GM18867 (cell line): Measurements from ENCODE around the gene C1QB.

Source experiments
- ATAC-seq: cut with Tn5 transposase; IDR thresholded peaks from one replicate; pipeline ENCODE4 v1.9.1; 2021; ENCODE audit warnings: mild to moderate bottlenecking, moderate library complexity; ENCODE audit not compliant: unreplicated experiment

Gene C1QB

GRCh38 chr1:22652881-22653316 lies at the start of gene C1QB:
TSS of gene C1QB (plus strand) at chr1:22653236. CDS start at chr1:22659463, 6,227 bp downstream.
- ATAC-seq: no peak

- no peak for ATAC-seq
Observed at GRCh38 chr1:22606161-22606560, 46.9 kb upstream of the C1QB start.

- no peak for ATAC-seq
Observed at GRCh38 chr1:22607154-22607553, 45.9 kb upstream of the C1QB start.

GRCh38 chr1:22608361-22608760 lies 44.7 kb upstream of the C1QB start:
- ATAC-seq: no peak

- ATAC-seq: no peak
Observed at GRCh38 chr1:22609291-22609690, 43.7 kb upstream of the C1QB start.

- no peak for ATAC-seq
Observed at GRCh38 chr1:22611530-22611947, 41.5 kb upstream of the C1QB start.

GRCh38 chr1:22612671-22613571 lies 40.1 kb upstream of the C1QB start:
- ATAC-seq: no peak

GRCh38 chr1:22613572-22613918 lies 39.5 kb upstream of the C1QB start:
- no peak for ATAC-seq

GRCh38 chr1:22613951-22614350 lies 39.1 kb upstream of the C1QB start:
- no peak for ATAC-seq

- ATAC-seq: no peak
Observed at GRCh38 chr1:22615886-22616285, 37.1 kb upstream of the C1QB start.

GRCh38 chr1:22616571-22616970 lies 36.5 kb upstream of the C1QB start:
- ATAC-seq: no peak

- ATAC-seq: no peak
Observed at GRCh38 chr1:22618056-22618455, 35.0 kb upstream of the C1QB start.

- no peak for ATAC-seq
Observed at GRCh38 chr1:22619252-22619651, 33.8 kb upstream of the C1QB start.

- ATAC-seq: no peak
Observed at GRCh38 chr1:22619798-22620197, 33.2 kb upstream of the C1QB start.

- no peak for ATAC-seq
Observed at GRCh38 chr1:22621761-22622160, 31.3 kb upstream of the C1QB start.

GRCh38 chr1:22625262-22625925 lies 27.6 kb upstream of the C1QB start:
- ATAC-seq: no peak

GRCh38 chr1:22626237-22627157 lies 26.5 kb upstream of the C1QB start:
- no peak for ATAC-seq

GRCh38 chr1:22627331-22627730 lies 25.7 kb upstream of the C1QB start:
- ATAC-seq: no peak

GRCh38 chr1:22628698-22629444 lies 24.2 kb upstream of the C1QB start:
- no peak for ATAC-seq

- no peak for ATAC-seq
Observed at GRCh38 chr1:22629886-22630285, 23.1 kb upstream of the C1QB start.
